ENCODE measurements around the gene MAFG.
"Not testable (repeated sequence)": the region's sequence is repeated elsewhere in the genome, so short reads cannot be mapped to it uniquely, and the experiment has no call there.

The MAFG gene

DNA sequence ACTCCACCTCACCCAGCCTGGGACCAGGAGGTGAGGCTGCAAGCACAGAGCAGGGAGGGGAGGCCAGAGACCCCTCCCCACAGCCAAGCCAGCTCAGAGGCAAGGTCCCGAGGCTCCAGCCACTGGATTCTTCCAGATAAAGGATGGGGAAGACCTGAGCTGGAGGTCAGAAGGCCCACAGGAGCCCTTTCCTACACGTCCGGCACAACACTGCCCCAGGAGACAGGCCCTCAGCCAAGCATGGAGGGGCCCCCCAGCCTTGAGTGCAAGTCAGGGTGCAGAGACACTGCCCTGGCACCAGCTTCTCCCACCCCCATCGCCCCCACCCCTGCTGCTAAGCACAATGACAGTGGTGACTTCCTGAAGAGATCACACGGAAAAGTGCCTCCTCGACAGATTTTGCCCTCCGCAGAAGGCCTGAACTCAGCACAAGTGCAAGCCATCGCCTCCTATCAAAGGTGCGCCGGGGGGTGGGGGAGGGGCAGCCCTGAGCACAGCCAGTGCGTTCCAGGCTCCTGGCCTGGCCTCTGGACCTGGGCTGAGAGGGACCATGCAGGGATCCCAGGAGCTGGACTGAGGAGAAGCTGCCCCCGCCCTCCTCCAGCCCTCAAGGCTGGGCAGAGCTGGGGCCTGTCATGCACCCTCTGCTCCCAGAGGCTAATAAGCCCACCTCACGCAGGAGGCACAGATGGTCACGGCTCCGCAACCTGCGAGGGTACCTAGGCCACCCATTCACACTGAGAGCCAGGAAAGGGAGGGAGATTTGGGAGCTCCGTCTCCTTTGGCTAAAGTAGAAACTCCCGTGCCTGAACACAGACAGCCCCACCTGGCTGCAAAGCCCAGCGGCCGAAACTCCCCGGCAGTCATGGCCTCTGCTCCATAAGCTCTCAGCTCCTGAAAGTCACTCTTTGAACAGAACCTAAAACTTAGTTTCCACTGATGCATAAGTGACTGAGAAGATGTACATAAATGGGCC lies 2.7 kb downstream of the MAFG start:
- in situ Hi-C loops (cut with MboI; ENCODE audit: low sequenced_read_pairs), result no loop called here

DNA sequence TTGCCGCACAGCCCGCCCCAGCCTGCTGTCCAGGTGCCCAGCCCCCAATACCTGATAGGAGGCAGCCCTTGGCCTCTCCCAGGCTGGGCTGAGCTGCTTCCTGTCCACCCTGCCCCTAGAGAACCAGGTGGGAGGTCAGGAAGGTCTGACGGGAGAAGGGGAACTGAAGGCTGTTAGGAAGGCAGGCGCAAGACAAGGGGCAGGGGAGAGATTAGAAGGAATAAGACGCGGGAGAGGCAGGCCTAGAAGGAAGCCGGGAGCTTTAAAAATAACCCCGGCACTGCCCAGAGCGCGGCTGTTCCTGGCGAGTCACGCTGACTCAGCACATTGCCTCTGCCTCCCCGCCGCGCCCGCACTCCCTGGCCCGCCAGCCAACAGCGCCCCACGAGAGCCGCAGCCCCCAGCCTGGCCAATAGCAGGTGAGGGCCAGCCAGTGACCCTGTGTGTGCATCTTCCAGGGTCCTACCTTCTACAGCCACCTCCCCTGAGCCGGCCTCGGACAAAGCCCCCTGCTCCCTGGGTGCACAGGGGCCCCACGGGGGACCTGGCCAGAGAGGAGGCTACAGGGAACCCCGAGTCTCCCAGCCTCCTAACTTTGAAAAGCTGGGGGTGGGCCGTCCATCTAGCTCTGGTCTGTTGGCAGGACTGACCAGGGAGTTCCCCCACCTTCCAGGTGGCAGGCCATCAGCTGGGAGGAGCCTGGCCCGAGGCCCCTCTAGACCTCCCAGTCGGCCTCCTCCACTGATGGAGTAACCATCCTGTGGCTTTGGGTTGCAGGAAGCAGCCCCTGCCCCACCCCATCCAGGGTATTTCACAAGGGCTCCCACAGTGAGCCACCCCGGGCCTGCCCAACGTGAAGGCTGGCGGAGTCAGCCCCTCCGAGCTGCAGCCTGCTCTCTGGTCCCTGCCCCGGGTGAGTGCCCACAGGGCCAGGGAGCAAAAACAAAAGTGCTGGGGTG lies 4.0 kb downstream of the MAFG start:
- in situ Hi-C loops (cut with MboI; ENCODE audit: low sequenced_read_pairs), result no loop called here

- in situ Hi-C loops (cut with MboI; ENCODE audit: low sequenced_read_pairs), result no loop called here
These were observed 4.8 kb downstream of the MAFG start for GRCh38 chr17:81922566-81923301.

- in situ Hi-C loops (cut with MboI; ENCODE audit: low sequenced_read_pairs), result no loop called here
These were observed 5.5 kb downstream of the MAFG start for GRCh38 chr17:81921996-81922565.

DNA sequence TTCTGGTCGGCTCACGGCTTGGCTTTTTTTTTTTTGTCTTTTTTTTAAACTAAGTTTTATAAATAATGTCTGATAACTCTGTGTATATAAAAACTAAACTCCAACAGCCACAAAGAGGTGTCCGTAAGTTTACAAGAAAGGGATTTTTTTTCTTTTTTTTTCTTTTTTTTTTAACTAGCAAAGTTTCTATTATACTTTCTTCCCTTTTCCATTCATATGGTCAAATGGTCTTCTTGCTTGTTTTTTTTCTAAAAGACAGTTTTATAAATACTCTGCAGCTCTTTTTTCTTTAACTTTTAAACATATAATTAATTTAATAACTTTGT lies 6.0 kb downstream of the MAFG start:
- in situ Hi-C loops (cut with MboI; ENCODE audit: low sequenced_read_pairs), result no loop called here

GRCh38 chr17:81920612-81921536 lies 6.7 kb downstream of the MAFG start:
- in situ Hi-C loops (cut with MboI; ENCODE audit: low sequenced_read_pairs), result no loop called here

DNA sequence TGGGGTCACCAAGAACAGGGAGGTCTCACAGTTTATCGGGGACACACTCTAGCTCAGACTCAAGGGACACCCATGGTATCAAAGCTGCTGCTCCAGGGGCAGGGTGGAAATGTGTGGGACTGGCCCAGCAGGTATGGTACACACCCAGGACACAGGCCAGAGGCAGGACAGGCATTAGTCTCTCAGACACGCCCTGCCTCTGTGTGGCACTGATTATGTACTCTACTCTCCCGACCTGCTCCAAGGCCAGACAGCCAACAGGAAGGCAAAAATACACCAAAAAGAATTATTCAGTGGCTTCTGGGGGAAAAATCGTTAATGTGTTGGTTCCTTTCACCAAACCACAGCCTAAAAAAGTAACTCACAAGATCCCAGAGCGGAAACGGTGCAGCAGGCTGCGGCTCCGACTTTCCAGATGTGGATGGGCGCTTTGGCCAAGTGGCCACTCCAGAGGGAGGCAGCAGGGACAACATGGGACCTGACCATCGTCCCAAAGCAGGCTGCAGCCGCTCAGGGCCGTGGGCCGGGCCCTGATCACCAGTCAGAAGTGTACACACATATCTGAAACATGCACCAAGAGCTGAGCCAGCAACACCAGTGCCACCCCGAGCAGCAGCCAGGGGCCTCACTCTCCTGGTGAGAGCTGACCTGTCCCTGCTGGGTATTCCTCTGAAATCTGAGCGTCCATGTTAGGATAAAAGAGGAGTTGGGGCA lies 8.5 kb downstream of the MAFG start:
- in situ Hi-C loops (cut with MboI; ENCODE audit: low sequenced_read_pairs), result no loop called here

DNA sequence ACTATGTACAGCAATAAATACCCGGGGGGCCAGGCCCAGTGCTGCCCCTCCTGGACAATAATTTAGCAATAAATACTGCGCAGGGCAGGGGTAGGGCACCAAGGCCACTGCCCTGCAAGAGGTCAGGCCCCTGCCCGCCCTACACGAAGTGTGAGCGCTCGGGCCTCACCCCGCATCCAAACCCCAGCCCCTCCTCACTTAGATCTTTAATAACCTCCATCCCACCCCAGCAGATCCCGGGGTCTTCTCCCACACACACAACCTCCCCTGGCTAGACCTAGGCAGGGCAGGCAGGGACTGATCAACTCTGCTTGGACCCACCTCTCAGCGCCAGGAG lies 9.2 kb downstream of the MAFG start:
- in situ Hi-C loops (cut with MboI; ENCODE audit: low sequenced_read_pairs), result not testable (repeated sequence)

GRCh38 chr17:81917565-81918332 lies 9.8 kb downstream of the MAFG start, which contains the start of gene SIRT7:
TSS of gene SIRT7 (minus strand) at chr17:81918176. CDS start at chr17:81918131, 45 bp downstream.
- in situ Hi-C loops (cut with MboI; ENCODE audit: low sequenced_read_pairs), result no loop called here

- in situ Hi-C loops (cut with MboI; ENCODE audit: low sequenced_read_pairs), result no loop called here
These were observed 11.1 kb downstream of the MAFG start for GRCh38 chr17:81916234-81917001.

GRCh38 chr17:81915331-81915730 lies 12.2 kb downstream of the MAFG start:
- in situ Hi-C loops (cut with MboI; ENCODE audit: low sequenced_read_pairs), result no loop called here

- in situ Hi-C loops (cut with MboI; ENCODE audit: low sequenced_read_pairs), result no loop called here
These were observed 13.3 kb downstream of the MAFG start for GRCh38 chr17:81914103-81914850.

DNA sequence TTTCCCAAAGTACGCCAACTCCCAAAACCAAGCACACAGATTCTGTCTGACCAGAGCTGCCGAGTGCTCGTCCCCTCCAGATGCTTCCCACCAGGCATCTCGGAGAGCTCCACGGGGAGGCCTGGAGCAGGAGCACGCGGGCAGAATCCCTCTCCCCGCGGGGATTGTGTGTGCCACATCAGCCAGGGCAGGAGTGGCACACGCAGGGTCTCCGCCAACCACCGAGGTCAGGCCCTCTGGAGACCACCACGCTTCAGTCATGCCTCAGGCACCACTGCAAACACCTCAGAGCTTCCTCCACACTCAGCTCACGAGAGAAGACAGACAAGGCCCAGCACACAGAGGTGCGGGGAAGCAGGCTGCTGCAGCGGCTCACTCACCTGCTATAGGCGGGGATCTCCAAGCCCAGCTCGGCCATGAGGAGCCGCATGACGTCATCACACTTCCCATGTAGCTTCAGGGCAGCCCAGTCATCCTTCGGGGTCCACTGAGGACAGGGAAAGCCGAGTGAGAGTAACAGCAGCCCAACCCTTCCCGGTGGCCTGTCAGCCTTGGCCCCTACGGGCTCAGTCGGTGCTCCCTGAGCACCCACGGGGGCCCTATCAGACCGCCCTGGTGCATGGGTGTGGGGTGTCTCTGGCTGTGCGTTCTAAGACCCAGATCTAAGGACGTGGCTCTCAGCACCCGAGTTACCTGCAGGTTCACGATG lies 14.0 kb downstream of the MAFG start:
- in situ Hi-C loops (cut with MboI; ENCODE audit: low sequenced_read_pairs), result no loop called here

DNA sequence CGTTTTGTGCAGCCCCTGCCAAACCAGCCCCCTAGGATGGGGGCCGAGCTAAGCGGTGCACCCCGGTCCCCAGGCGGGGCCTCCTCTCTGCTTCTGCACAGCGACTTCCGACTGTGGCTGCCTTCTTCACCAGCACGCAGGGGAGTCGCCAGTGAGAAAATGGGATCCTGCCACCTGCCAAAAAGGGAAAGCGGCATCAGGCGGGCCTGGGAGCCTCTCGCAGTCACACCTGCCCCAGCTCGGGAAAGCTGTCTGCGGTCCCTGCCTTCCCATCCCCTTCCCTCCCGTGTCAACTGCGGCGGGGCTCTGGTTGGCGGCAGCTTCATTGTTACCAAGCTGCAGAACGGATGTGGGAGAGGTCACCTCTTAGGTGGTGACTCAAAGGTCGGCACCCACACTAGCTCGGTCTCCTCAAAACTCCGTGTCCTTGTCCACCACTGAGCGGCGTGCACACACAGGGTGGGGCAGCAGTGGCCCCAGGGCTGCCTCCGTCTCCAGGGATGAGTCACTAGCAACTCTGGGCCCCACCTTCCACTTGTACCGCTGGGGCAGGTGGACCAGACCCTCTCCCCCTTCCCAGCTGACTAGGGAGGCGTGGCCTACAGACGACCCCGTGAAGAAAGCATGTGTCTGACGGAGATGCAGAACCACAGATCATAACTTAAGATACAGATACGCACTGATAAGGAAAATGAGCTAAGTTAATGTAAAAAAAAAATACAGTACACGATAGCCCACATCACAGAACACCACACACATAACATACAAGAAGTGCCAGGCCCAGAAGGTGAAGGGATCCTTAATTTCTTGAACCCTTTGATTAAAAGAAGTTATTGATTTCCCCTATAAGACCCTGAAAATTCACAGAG lies 14.9 kb downstream of the MAFG start:
- in situ Hi-C loops (cut with MboI; ENCODE audit: low sequenced_read_pairs), result no loop called here

DNA sequence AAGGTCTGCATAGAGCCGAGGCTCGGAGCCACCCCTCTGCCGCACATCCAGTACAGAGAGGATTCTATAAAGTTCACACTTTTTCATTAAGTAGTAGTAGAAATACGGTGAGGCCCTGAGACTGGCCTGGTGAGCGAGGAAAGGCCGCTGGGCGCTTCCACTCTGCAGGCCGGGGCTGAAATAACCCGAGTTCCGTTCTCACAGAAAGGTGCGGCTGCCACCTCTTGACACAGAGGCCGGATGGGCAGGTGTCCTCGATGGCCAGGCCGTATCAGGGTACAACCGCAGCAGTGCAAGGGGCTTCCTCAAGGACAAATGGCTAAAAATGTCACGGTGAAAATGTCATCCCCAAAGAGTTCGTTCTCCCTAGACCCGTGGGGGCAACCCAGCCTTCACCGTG lies 15.6 kb downstream of the MAFG start:
- in situ Hi-C loops (cut with MboI; ENCODE audit: low sequenced_read_pairs), result no loop called here

Data from HL-60/S4 treated with retinoic acid at 250 ng/mL for 4 days and 3 days (cell line).